Transverse colon (tissue), 4 donors: Measurements from ENCODE around the gene STAB2. TPM values are rescaled to one million over a fixed set of nuclear protein-coding genes. Genes with fewer than 3 reads are reported as not detected.
A peak's percentile ranks its signal among the peaks of the same experiment; 100 is the strongest.
"Not testable (repeated sequence)": the region's sequence is repeated elsewhere in the genome, so short reads cannot be mapped to it uniquely, and the experiment has no call there.

ENCODE experiments used
- DNase-seq: peaks from one replicate; pipeline ENCODE4 v3.0.0-alpha.2; 2019
- H3K27ac ChIP-seq, 4 donors: fragments of 200-600 bp; sonication (generic); 2 replicates each; pipeline ENCODE4 v1.5.1; 2016 to 2018; ENCODE audit warnings: inconsistent platforms in 4 of 4
- H3K27me3 ChIP-seq: fragments of 200-600 bp; sonication (generic); 2 replicates; pipeline ENCODE4 v1.5.1; 2017; ENCODE audit warnings: inconsistent platforms
- H3K36me3 ChIP-seq, 4 donors: fragments of 200-600 bp; sonication (generic); 2 replicates each; pipeline ENCODE4 v1.5.1; 2017 to 2019; ENCODE audit warnings: inconsistent platforms in 4 of 4
- H3K4me1 ChIP-seq, 4 donors: fragments of 200-600 bp; sonication (generic); 2 replicates each; pipeline ENCODE4 v1.5.1; 2017 to 2020; ENCODE audit warnings: inconsistent platforms in 4 of 4
- H3K4me3 ChIP-seq, 4 donors: fragments of 200-600 bp; sonication (generic); 1 replicate in 1 of 4; 2 replicates in 3 of 4; pipeline versions ENCODE4 v1.5.1 to v1.6.1; 2017 to 2019; ENCODE audit warnings: inconsistent platforms in 4 of 4
- H3K9me3 ChIP-seq, 2 donors: fragments of 200-600 bp; sonication (generic); 2 replicates each; pipeline ENCODE4 v1.5.1; 2017 to 2019; ENCODE audit warnings: inconsistent platforms in 2 of 2
- EP300 ChIP-seq: sonication (generic); formaldehyde crosslinking; IDR thresholded peaks from one replicate; pipeline ENCODE4 v1.6.1; 2017; ENCODE audit warnings: antibody characterized with exemption, low read depth
- POLR2A ChIP-seq: fragments of 450-650 bp; IDR thresholded peaks from one replicate; pipeline ENCODE4 v1.6.1; 2016; ENCODE audit warnings: antibody characterized with exemption, mild to moderate bottlenecking, moderate library complexity
- POLR2AphosphoS5 ChIP-seq, 3 donors: sonication (generic); formaldehyde crosslinking; IDR thresholded peaks; one replicate each; pipeline ENCODE4 v1.6.1; 2016; ENCODE audit warnings: antibody characterized with exemption in 3 of 3
- WGBS, 2 donors: methylation state at CpG; one replicate each; pipeline ENCODE4 v1.1.5; 2018; ENCODE audit warnings: low coverage in 1 of 2; 5-methylcytosine and 5-hydroxymethylcytosine counted together
- in situ Hi-C, 4 donors: fragments of 200-750 bp; cut with MboI; loops; one replicate each; pipeline versions ENCODE4 v1.15.0 to v1.15.1; 2017; ENCODE audit warnings: low sequenced_read_pairs in 3 of 4, low pct_ligation_motif_present in 1 of 4, low pct_unique_long_range_greater_than_20kb in 1 of 4
- intact Hi-C: fragments of 100-400 bp; cut with DNase I; formaldehyde crosslinking; loops from one replicate; pipeline ENCODE4 v1.15.1; 2023; ENCODE audit warnings: low total_unique reads
- total RNA-seq, 4 donors: library from RNA; depleted of rRNA; stranded (reverse); fragments of >200 nt; gene quantifications; one replicate each; pipeline ENCODE4 v1.1.0, GENCODE V29; 2016
- TF ChIP-seq, protein P1 (sequence below), 5 experiments: fragments of 200-600 bp in 3 of 5; fragments of 450-650 bp in 2 of 5; sonication (generic) in 3 of 5; IDR thresholded peaks; 1 replicate in 2 of 5; 2 replicates in 3 of 5; pipeline ENCODE4 v1.5.1; 2016 to 2017; ENCODE audit warnings: antibody characterized with exemption in 5 of 5, inconsistent platforms in 3 of 5, mild to moderate bottlenecking in 2 of 5, moderate library complexity in 1 of 5

STAB2 gene
- total RNA-seq, 4 donors from 2014 or later = 0.48 to 1.9 (median 1.1) TPM; not detected in 1

DNA sequence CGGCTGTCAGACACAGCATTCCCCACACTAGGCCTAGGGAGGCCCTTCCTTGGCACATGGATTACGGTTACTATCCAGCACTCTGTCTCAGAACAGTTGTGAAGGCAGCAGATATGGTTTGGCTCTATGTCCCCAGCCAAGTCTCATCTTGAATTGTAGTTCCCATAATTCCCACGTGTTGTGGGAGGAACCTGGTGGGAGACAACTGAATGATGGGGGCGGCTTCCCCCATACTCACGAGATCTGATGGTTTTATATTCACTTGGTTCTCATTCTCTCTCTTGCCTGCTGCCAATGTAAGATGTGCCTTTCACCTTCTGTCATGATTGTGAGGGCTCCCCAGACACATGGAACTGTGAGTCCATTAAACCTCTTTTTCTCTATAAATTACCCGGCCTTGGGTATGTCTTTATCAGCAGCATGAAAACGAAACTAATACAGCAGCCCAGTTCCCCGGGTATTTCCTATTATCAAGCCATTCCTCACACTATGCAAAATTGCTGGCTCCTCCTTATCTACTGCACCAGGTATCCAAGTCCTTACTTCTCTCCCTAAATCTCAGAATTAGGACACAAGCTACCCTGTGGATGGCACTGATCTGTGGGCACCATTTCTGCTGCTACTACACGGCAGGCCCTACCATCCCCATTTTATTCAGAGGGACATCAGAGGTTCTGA is 220.6 kb downstream of the STAB2 start:
- H3K27me3 ChIP-seq = no peaks in the 10 kb centered on the region
- 74 to 89% methylated on average over 4 to 9 of the region's 9 CpGs for WGBS, 2 donors
- intact Hi-C loops = no loop called here
- TF ChIP-seq, protein P1, sequence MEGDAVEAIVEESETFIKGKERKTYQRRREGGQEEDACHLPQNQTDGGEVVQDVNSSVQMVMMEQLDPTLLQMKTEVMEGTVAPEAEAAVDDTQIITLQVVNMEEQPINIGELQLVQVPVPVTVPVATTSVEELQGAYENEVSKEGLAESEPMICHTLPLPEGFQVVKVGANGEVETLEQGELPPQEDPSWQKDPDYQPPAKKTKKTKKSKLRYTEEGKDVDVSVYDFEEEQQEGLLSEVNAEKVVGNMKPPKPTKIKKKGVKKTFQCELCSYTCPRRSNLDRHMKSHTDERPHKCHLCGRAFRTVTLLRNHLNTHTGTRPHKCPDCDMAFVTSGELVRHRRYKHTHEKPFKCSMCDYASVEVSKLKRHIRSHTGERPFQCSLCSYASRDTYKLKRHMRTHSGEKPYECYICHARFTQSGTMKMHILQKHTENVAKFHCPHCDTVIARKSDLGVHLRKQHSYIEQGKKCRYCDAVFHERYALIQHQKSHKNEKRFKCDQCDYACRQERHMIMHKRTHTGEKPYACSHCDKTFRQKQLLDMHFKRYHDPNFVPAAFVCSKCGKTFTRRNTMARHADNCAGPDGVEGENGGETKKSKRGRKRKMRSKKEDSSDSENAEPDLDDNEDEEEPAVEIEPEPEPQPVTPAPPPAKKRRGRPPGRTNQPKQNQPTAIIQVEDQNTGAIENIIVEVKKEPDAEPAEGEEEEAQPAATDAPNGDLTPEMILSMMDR (IDR thresholded peaks at IDR 0.05) = no peak
- no peak for TF ChIP-seq POLR2A
- no peak for TF ChIP-seq POLR2AphosphoS5 (IDR thresholded peaks at IDR 0.05)
- TF ChIP-seq EP300 = no peak
- no peaks in the 10 kb centered on the region for H3K9me3 ChIP-seq
- in situ Hi-C loops = no loop called here
- peaks cover 0 to 9% (median 0%) of the 10 kb centered on the region in 4 donors for H3K36me3 ChIP-seq
- peak overlapping the region in 2 of 4 donors; percentile 33 to 42 for H3K27ac ChIP-seq
- DNase-seq = no peak
- H3K4me3 ChIP-seq = no peak overlapping the region
- H3K4me1 ChIP-seq = peaks cover 0 to 20% (median 2%) of the 10 kb centered on the region in 4 donors

DNA sequence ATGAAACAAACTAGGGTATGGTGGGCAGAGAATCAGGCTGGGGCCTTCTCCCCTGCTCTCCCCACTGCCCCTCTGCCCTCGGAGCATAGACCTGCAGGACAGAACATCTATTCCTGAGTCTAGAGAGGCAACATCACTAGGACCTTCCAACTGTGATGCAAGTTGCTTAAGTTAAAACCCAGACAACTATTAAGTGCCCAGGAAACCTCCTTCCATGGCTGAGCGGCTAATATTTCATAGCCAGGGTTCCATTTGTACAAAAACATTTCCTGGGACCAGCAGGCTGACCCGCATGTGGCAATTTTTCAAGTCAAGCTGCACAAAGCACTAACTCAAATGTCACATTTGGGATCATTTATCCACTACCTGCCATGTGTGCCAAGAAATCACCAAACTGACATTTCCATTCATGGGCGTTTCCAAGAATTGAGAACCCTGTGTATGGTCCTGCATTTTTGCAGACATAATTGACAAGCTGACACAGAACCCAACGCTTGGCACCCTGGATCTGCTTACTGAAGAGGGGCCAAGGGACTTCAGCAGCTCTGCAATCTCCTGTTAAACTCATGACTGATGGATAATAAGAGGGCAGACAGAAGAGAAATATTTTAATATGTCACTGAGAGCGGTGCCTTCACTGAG is 221.3 kb downstream of the STAB2 start:
- TF ChIP-seq POLR2AphosphoS5 (IDR thresholded peaks at IDR 0.05) (no peak), POLR2A (no peak), EP300 (no peak)
- TF ChIP-seq, protein P1 (IDR thresholded peaks at IDR 0.05) = no peak
- no peak for DNase-seq
- H3K27ac ChIP-seq = peak overlapping the region in 1 of 4 donors; percentile 42
- H3K9me3 ChIP-seq = no peaks in the 10 kb centered on the region
- in situ Hi-C loops (no loop called here), intact Hi-C loops (no loop called here)
- peaks cover 0 to 20% (median 2%) of the 10 kb centered on the region in 4 donors for H3K4me1 ChIP-seq
- peaks cover 0 to 9% (median 0%) of the 10 kb centered on the region in 4 donors for H3K36me3 ChIP-seq
- H3K4me3 ChIP-seq = no peak overlapping the region
- 89 to 94% methylated on average over 3 to 6 of the region's 6 CpGs for WGBS, 2 donors
- H3K27me3 ChIP-seq = no peaks in the 10 kb centered on the region

DNA sequence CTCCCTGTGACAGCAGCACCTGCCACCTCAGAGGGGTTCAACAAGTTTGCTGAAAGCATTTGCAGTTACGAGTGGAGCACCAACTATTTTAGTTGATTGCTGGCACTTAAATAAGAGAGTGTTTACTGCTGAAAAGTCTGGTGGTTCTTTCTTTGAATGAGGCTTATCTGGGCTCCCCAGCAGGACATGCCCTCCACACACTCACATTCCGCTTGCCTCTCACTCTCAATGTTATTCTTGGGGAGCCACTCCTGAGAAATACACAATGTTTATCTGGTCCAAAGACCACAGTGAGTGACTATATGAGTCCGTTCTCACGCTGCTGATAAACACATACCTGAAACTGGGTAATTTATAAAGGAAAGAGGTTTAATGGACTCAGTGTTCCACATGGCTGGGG is 222.1 kb downstream of the STAB2 start:
- Histone ChIP-seq H3K36me3 (peaks cover 0 to 9% (median 0%) of the 10 kb centered on the region in 4 donors), H3K27me3 (no peaks in the 10 kb centered on the region), H3K9me3 (no peaks in the 10 kb centered on the region), H3K4me3 (no peak overlapping the region), H3K27ac (peak overlapping the region in 1 of 4 donors; percentile 25), H3K4me1 (peaks cover 0 to 24% (median 2%) of the 10 kb centered on the region in 4 donors)
- 88 to 90% methylated on average over 2 to 4 of the region's 4 CpGs for WGBS, 2 donors
- intact Hi-C loops (no loop called here), in situ Hi-C loops (no loop called here)
- TF ChIP-seq EP300 (no peak), POLR2A (no peak), POLR2AphosphoS5 (IDR thresholded peaks at IDR 0.05) (no peak)
- TF ChIP-seq, protein P1 (IDR thresholded peaks at IDR 0.05) = no peak
- no peak for DNase-seq

DNA sequence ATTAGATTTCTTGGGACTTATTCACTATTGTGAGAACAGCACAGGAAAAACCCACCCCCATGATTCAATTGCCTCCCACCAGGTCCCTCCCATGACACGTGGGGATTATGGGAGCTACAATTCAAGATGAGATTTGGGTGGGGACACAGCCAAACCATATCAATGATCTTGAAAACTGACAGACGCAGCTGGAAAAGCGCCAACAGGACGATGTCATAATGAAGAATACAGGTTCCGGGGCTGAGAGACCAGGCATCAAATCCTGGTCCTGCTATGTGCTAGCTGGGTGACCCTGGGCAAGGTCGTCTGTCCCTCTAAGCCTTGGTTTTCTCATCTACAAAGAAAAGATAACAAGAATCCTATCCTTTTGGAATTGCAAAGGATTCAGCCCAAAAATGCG is 222.6 kb downstream of the STAB2 start:
- Histone ChIP-seq H3K27ac (peak overlapping the region in 1 of 4 donors; percentile 25), H3K4me1 (peaks cover 0 to 25% (median 2%) of the 10 kb centered on the region in 4 donors)
- H3K4me3 ChIP-seq, H3K9me3 ChIP-seq, H3K27me3 ChIP-seq, in situ Hi-C loops, DNase-seq, H3K36me3 ChIP-seq, intact Hi-C loops: not testable (repeated sequence)
- 78% methylated on average over 7 of the region's 7 CpGs; no CpG with 5 or more reads in 1 of the 2 donors for WGBS, 2 donors
